Neural progenitor cell (in vitro differentiated cells): Measurements from ENCODE around the gene PACRG. TPM values are rescaled to one million over a fixed set of nuclear protein-coding genes. Genes with fewer than 3 reads are reported as not detected.

Experiments used
- DNase-seq: peaks from one replicate; pipeline ENCODE4 v3.0.0-alpha.2; 2016; ENCODE audit warnings: low spot score
- H2AFZ ChIP-seq: fragments of 200-600 bp; sonication (generic); replicated peaks from 2 replicates; pipeline ENCODE4 v1.6.1; 2016; ENCODE audit warnings: antibody characterized with exemption
- H3F3A ChIP-seq: fragments of 200-600 bp; sonication (generic); 2 replicates; pipeline ENCODE4 v1.6.1; 2016; ENCODE audit warnings: antibody characterized with exemption, low read depth
- H3K27ac ChIP-seq: fragments of 200-600 bp; sonication (generic); 2 replicates; pipeline ENCODE4 v1.5.1; 2016; ENCODE audit warnings: mild to moderate bottlenecking
- H3K27me3 ChIP-seq: fragments of 200-600 bp; sonication (generic); 2 replicates; pipeline ENCODE4 v1.6.1; 2016; ENCODE audit warnings: mild to moderate bottlenecking, moderate library complexity
- H3K36me3 ChIP-seq: fragments of 200-600 bp; sonication (generic); 2 replicates; pipeline ENCODE4 v1.5.1; 2016
- H3K4me1 ChIP-seq: fragments of 200-600 bp; sonication (generic); 2 replicates; pipeline ENCODE4 v1.6.1; 2016; ENCODE audit warnings: mixed run types
- H3K4me2 ChIP-seq: fragments of 200-600 bp; sonication (generic); 2 replicates; pipeline ENCODE4 v1.6.1; 2016
- H3K4me3 ChIP-seq: fragments of 200-600 bp; sonication (generic); 2 replicates; pipeline ENCODE4 v1.5.1; 2016
- H3K79me2 ChIP-seq: fragments of 200-600 bp; sonication (generic); 2 replicates; pipeline ENCODE4 v1.6.1; 2016; ENCODE audit warnings: low read depth
- H3K9ac ChIP-seq: fragments of 200-600 bp; sonication (generic); 2 replicates; pipeline ENCODE4 v1.6.1; 2016
- H3K9me3 ChIP-seq: fragments of 200-600 bp; sonication (generic); 2 replicates; pipeline ENCODE4 v1.5.1; 2016; ENCODE audit warnings: low read depth
- H4K20me1 ChIP-seq: fragments of 200-600 bp; sonication (generic); 2 replicates; pipeline ENCODE4 v1.6.1; 2016; ENCODE audit warnings: low read depth
- H3K27ac Mint-ChIP-seq: 3 replicates; pipeline ENCODE4 v1.8.0; 2021; ENCODE audit warnings: mixed read lengths
- H3K27me3 Mint-ChIP-seq: 2 replicates; pipeline ENCODE4 v1.8.0; 2022; ENCODE audit warnings: low read depth, mild to moderate bottlenecking, inconsistent platforms, moderate library complexity, mixed read lengths; ENCODE audit not compliant: insufficient read depth
- H3K36me3 Mint-ChIP-seq: 3 replicates; pipeline ENCODE4 v1.8.0; 2021; ENCODE audit warnings: mixed read lengths
- H3K4me1 Mint-ChIP-seq: 3 replicates; pipeline ENCODE4 v1.8.0; 2021; ENCODE audit warnings: mixed read lengths
- H3K4me3 Mint-ChIP-seq: 3 replicates; pipeline ENCODE4 v1.8.0; 2021; ENCODE audit warnings: mild to moderate bottlenecking, moderate library complexity, mixed read lengths
- H3K9me3 Mint-ChIP-seq: 3 replicates; pipeline ENCODE4 v1.8.0; 2020; ENCODE audit warnings: mixed read lengths
- EZH2 ChIP-seq: fragments of 200-600 bp; sonication (generic); IDR thresholded peaks from 2 replicates; pipeline ENCODE4 v1.6.1; 2017; ENCODE audit warnings: antibody characterized with exemption, mild to moderate bottlenecking, moderate library complexity
- EZH2phosphoT487 ChIP-seq: fragments of 200-600 bp; sonication (generic); IDR thresholded peaks from 2 replicates; pipeline ENCODE4 v1.6.1; 2017; ENCODE audit warnings: antibody characterized with exemption
- total RNA-seq: library from RNA; depleted of rRNA; stranded (reverse); fragments of >200 nt; gene quantifications from 2 replicates; pipeline ENCODE4 v1.2.3, GENCODE V29; 2015; ENCODE audit warnings: low replicate concordance
- TF ChIP-seq, protein P1 (sequence below): fragments of 200-600 bp; sonication (generic); IDR thresholded peaks from 2 replicates; pipeline ENCODE4 v1.5.1; 2017; ENCODE audit warnings: antibody characterized with exemption, mild to moderate bottlenecking

PACRG gene
- total RNA-seq, 1 donor from 2014 or later, result 0.30 TPM

DNA sequence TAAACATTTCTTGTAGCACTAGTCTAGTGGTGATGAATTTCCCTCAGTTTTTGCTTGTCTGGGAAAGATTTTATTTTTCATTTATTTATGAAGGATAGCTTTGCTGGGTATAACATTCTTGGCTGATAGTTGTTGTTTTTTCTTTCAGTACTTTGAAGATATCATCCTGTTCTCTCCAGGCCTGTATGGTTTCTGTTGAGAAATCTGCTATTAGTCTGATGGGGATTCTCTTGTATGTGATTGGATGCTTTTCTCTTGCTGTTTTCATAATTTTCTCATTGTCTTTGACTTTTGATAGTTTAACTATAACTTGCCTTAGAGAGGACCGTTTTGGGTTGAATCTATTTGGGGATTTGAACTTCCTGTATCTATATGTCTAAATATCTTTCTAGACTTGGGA, 207.1 kb downstream of the PACRG start:
- no peaks in the 10 kb centered on the region for H4K20me1 ChIP-seq

GRCh38 chr6:162940426-162940825, 212.7 kb downstream of the PACRG start:
- no peaks in the 10 kb centered on the region for H4K20me1 ChIP-seq
- no peak overlapping the region for H2AFZ ChIP-seq
- H3K4me3 ChIP-seq, result no peak overlapping the region
- H3K4me1 ChIP-seq, result peaks cover 17% of the 10 kb centered on the region
- TF ChIP-seq, protein P1, sequence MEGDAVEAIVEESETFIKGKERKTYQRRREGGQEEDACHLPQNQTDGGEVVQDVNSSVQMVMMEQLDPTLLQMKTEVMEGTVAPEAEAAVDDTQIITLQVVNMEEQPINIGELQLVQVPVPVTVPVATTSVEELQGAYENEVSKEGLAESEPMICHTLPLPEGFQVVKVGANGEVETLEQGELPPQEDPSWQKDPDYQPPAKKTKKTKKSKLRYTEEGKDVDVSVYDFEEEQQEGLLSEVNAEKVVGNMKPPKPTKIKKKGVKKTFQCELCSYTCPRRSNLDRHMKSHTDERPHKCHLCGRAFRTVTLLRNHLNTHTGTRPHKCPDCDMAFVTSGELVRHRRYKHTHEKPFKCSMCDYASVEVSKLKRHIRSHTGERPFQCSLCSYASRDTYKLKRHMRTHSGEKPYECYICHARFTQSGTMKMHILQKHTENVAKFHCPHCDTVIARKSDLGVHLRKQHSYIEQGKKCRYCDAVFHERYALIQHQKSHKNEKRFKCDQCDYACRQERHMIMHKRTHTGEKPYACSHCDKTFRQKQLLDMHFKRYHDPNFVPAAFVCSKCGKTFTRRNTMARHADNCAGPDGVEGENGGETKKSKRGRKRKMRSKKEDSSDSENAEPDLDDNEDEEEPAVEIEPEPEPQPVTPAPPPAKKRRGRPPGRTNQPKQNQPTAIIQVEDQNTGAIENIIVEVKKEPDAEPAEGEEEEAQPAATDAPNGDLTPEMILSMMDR, result no peak
- no peak for TF ChIP-seq EZH2phosphoT487
- TF ChIP-seq EZH2, result no peak
- H3F3A ChIP-seq, result no peaks in the 10 kb centered on the region
- Mint-ChIP-seq H3K27ac (no peak overlapping the region), H3K4me1 (peaks cover 8% of the 10 kb centered on the region), H3K27me3 (peaks cover 2% of the 10 kb centered on the region), H3K9me3 (peaks cover 11% of the 10 kb centered on the region), H3K36me3 (no peaks in the 10 kb centered on the region), H3K4me3 (no peak overlapping the region)
- H3K79me2 ChIP-seq, result no peaks in the 10 kb centered on the region
- no peaks in the 10 kb centered on the region for H3K36me3 ChIP-seq
- H3K27me3 ChIP-seq, result no peaks in the 10 kb centered on the region
- no peak overlapping the region for H3K4me2 ChIP-seq
- no peak overlapping the region for H3K9ac ChIP-seq
- no peak overlapping the region for H3K27ac ChIP-seq
- DNase-seq, result no peak
- H3K9me3 ChIP-seq, result no peaks in the 10 kb centered on the region

More for the DNA sequence above, 207.1 kb downstream of the PACRG start:
- H3K27me3 Mint-ChIP-seq, result no peaks in the 10 kb centered on the region
- no peak overlapping the region for H3K4me2 ChIP-seq
- TF ChIP-seq EZH2 (no peak), EZH2phosphoT487 (no peak)
- TF ChIP-seq, protein P1, result no peak
- peaks cover 13% of the 10 kb centered on the region for H3K9me3 ChIP-seq
- no peak overlapping the region for H3K4me3 ChIP-seq
- H3K4me1 Mint-ChIP-seq, result no peaks in the 10 kb centered on the region
- no peak for DNase-seq
- H3K36me3 ChIP-seq, result no peaks in the 10 kb centered on the region
- no peaks in the 10 kb centered on the region for H3K79me2 ChIP-seq
- no peak overlapping the region for H3K9ac ChIP-seq
- no peak overlapping the region for H3K27ac ChIP-seq
- H3K27ac Mint-ChIP-seq, result no peak overlapping the region
- H3K4me3 Mint-ChIP-seq, result no peak overlapping the region
- H3K27me3 ChIP-seq, result no peaks in the 10 kb centered on the region
- H2AFZ ChIP-seq, result no peak overlapping the region
- H3K9me3 Mint-ChIP-seq, result peaks cover 22% of the 10 kb centered on the region
- H3F3A ChIP-seq, result no peaks in the 10 kb centered on the region
- H3K36me3 Mint-ChIP-seq, result no peaks in the 10 kb centered on the region
- H3K4me1 ChIP-seq, result no peaks in the 10 kb centered on the region

DNA sequence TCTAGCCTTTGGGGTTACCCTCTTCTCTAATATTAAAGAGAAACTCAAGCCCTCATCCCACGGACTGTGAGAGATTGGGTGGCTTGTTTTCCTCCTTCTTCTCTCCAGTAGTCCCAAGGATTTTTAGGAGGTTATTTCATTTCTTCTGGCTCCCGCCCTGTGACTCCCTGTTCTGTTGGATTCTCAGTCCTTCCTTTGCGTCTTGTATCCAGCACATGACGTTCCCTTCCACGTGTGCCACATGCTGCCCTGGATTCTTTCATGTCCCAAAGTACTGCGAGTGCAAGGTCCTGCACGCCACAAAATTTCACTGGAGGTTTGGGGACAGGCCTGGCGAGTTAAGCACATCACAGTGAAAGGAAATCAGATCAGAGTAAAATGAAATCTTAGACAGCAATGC, 213.4 kb downstream of the PACRG start:
- no peak overlapping the region for H3K4me3 Mint-ChIP-seq
- H3K27ac Mint-ChIP-seq, result peak overlapping the region; percentile 91

More for the DNA sequence above, 213.4 kb downstream of the PACRG start:
- H4K20me1 ChIP-seq, result no peaks in the 10 kb centered on the region
- H3K27me3 Mint-ChIP-seq, result peaks cover 2% of the 10 kb centered on the region
- TF ChIP-seq, protein P1, result no peak
- TF ChIP-seq EZH2phosphoT487 (no peak), EZH2 (no peak)
- H3K27ac ChIP-seq, result no peak overlapping the region
- no peaks in the 10 kb centered on the region for H3F3A ChIP-seq
- H3K36me3 Mint-ChIP-seq, result no peaks in the 10 kb centered on the region
- no peaks in the 10 kb centered on the region for H3K9me3 ChIP-seq
- H3K36me3 ChIP-seq, result no peaks in the 10 kb centered on the region
- peak overlapping the region; percentile 85 for H2AFZ ChIP-seq
- H3K9me3 Mint-ChIP-seq, result peaks cover 14% of the 10 kb centered on the region
- DNase-seq, result no peak
- H3K4me1 Mint-ChIP-seq, result peaks cover 8% of the 10 kb centered on the region
- H3K9ac ChIP-seq, result no peak overlapping the region
- peaks cover 17% of the 10 kb centered on the region for H3K4me1 ChIP-seq
- H3K79me2 ChIP-seq, result no peaks in the 10 kb centered on the region
- H3K27me3 ChIP-seq, result no peaks in the 10 kb centered on the region
- no peak overlapping the region for H3K4me2 ChIP-seq
- H3K4me3 ChIP-seq, result no peak overlapping the region
